Endothelial cell of umbilical vein (primary cell): ENCODE results near the gene SMARCC2. TPM values are rescaled to one million over a fixed set of nuclear protein-coding genes. Genes with fewer than 3 reads are reported as not detected.
A peak's percentile ranks its signal among the peaks of the same experiment; 100 is the strongest.

ENCODE experiments used
- BruUV-seq: library from RNA; stranded (reverse); fragments of 400-500 nt; replicated peaks from 2 replicates; lab custom pipeline; 2021; lab: Mats Ljungman, UMichigan
- CTCF ChIA-PET: fragments of 300-600, 350-600 bp; sonication (Branson Sonifier 250); formaldehyde crosslinking; loops from one replicate; lab custom pipeline; 2021; ENCODE audit warnings: antibody characterized with exemption, inconsistent platforms; lab: Charles Lee
- POLR2A ChIA-PET: fragments of 300-600, 350-600 bp; sonication (Branson Sonifier 250); formaldehyde crosslinking; loops from one replicate; lab custom pipeline; 2021; ENCODE audit warnings: antibody characterized with exemption, inconsistent platforms; lab: Charles Lee
- DNase-seq: peaks from one replicate; pipeline ENCODE4 v3.0.0-alpha.2; 2011; ENCODE audit warnings: low read depth, low spot score
- FAIRE-seq: peaks from 2 replicates; lab custom pipeline; 2011; peaks lifted over from hg19 to GRCh38; lab: Jason Lieb, UNC
- H2AFZ ChIP-seq: 2 replicates; pipeline ENCODE4 v1.6.0; 2012; ENCODE audit warnings: low read depth, low read length, control low read depth, inconsistent platforms
- H3K27ac ChIP-seq: 2 replicates; pipeline ENCODE4 v1.5.1; 2011; ENCODE audit warnings: low read depth, mild to moderate bottlenecking, control low read depth, low read length, moderate library complexity; ENCODE audit not compliant: insufficient read depth
- H3K27me3 ChIP-seq, 2 experiments: 2 replicates each; pipeline versions ENCODE4 v1.6.0 to v1.6.1; 2011; ENCODE audit warnings: low read length in 2 of 2, mixed read lengths in 1 of 2; ENCODE audit not compliant: control insufficient read depth in 2 of 2, insufficient read depth in 2 of 2
- H3K36me3 ChIP-seq, 2 experiments: 2 replicates in 1 of 2; 3 replicates in 1 of 2; pipeline ENCODE4 v1.5.1; 2011; ENCODE audit warnings: low read length in 2 of 2, mild to moderate bottlenecking in 1 of 2, moderate library complexity in 1 of 2; ENCODE audit not compliant: control insufficient read depth in 2 of 2, insufficient read depth in 2 of 2; ENCODE audit errors: extremely low read depth in 1 of 2
- H3K4me1 ChIP-seq: 3 replicates; pipeline ENCODE4 v1.5.1; 2011; ENCODE audit warnings: mild to moderate bottlenecking, low read length; ENCODE audit not compliant: control insufficient read depth, insufficient read depth; ENCODE audit errors: extremely low read depth
- H3K4me2 ChIP-seq: 2 replicates; pipeline ENCODE4 v1.6.1; 2011; ENCODE audit warnings: low read length, control low read depth, mixed read lengths; ENCODE audit not compliant: insufficient read depth
- H3K4me3 ChIP-seq, 3 experiments: fragments of 200-600 bp in 1 of 3; sonication (generic), shearing (Covaris generic) in 1 of 3; replicated peaks in 1 of 3; 2 replicates each; pipeline ENCODE4 v1.5.1; 2011 to 2016; ENCODE audit warnings: control low read depth in 3 of 3, low read length in 3 of 3, mild to moderate bottlenecking in 2 of 3, inconsistent platforms in 1 of 3, low read depth in 1 of 3, moderate library complexity in 1 of 3; ENCODE audit not compliant: insufficient read depth in 1 of 3
- H3K79me2 ChIP-seq: 2 replicates; pipeline ENCODE4 v1.6.0; 2012; ENCODE audit warnings: low read length, inconsistent platforms; ENCODE audit not compliant: control insufficient read depth, insufficient read depth
- H3K9ac ChIP-seq: replicated peaks from 2 replicates; pipeline ENCODE3; 2011; ENCODE audit warnings: low read length, control low read depth; ENCODE audit not compliant: insufficient read depth; ENCODE audit errors: extremely low read depth
- H3K9me1 ChIP-seq: replicated peaks from 3 replicates; pipeline ENCODE4 v1.6.0; 2011; ENCODE audit warnings: mild to moderate bottlenecking, low read length; ENCODE audit not compliant: control insufficient read depth, insufficient read depth; ENCODE audit errors: extremely low read depth
- H3K9me3 ChIP-seq: replicated peaks from 2 replicates; pipeline ENCODE4 v1.5.1; 2012; ENCODE audit warnings: low read length, inconsistent platforms; ENCODE audit not compliant: control insufficient read depth, insufficient read depth
- H4K20me1 ChIP-seq: replicated peaks from 2 replicates; pipeline ENCODE3; 2011; ENCODE audit warnings: mild to moderate bottlenecking, low read length; ENCODE audit not compliant: control insufficient read depth, insufficient read depth; ENCODE audit errors: extremely low read depth
- EZH2 ChIP-seq: IDR thresholded peaks from 2 replicates; pipeline ENCODE4 v1.6.1; 2012; ENCODE audit warnings: borderline replicate concordance, low read depth, mild to moderate bottlenecking, moderate library complexity, low read length, inconsistent platforms; ENCODE audit not compliant: severe bottlenecking
- FOS ChIP-seq: IDR thresholded peaks from 2 replicates; pipeline ENCODE4 v1.6.1; 2011; ENCODE audit warnings: mild to moderate bottlenecking, low read length, moderate library complexity, borderline replicate concordance; ENCODE audit not compliant: insufficient read depth
- MAX ChIP-seq: IDR thresholded peaks from 2 replicates; pipeline ENCODE4 v1.6.1; 2011; ENCODE audit not compliant: insufficient read depth, insufficient read length
- MYC ChIP-seq: IDR thresholded peaks from one replicate; pipeline ENCODE4 v1.6.1; 2011; ENCODE audit warnings: mild to moderate bottlenecking, low read depth, low read length
- POLR2A ChIP-seq: IDR thresholded peaks from 2 replicates; pipeline ENCODE4 v1.6.1; 2012; ENCODE audit warnings: low read depth, mild to moderate bottlenecking, control low read depth, low read length
- POLR2AphosphoS5 ChIP-seq: IDR thresholded peaks from 2 replicates; pipeline ENCODE4 v1.6.1; 2012; ENCODE audit warnings: low read depth, mild to moderate bottlenecking, control low read depth, low read length, moderate library complexity; ENCODE audit not compliant: insufficient read depth
- dilution Hi-C: fragments of 300-500 bp; cut with MboI; formaldehyde crosslinking; loops from one replicate; pipeline ENCODE4 v1.15.0; 2019; ENCODE audit warnings: low sequenced_read_pairs; ENCODE audit not compliant: extremely low pct_ligation_motif_present
- intact Hi-C: fragments of 100-400 bp; cut with micrococcal nuclease; formaldehyde crosslinking; loops from one replicate; pipeline ENCODE4 v1.10.0; 2022
- polyA plus RNA-seq, 4 experiments: library from polyadenylated mRNA; depleted of rRNA in 3 of 4; stranded (reverse) in 3 of 4; unstranded in 1 of 4; fragments of >200 nt; gene quantifications; 2 replicates each; pipeline versions ENCODE4 v1.2.1 to v1.2.3, GENCODE V29; 2011 to 2012; ENCODE audit warnings: missing spikeins in 1 of 4
- total RNA-seq: library from RNA; stranded (reverse); gene quantifications from 2 replicates; pipeline ENCODE4 v1.2.3, GENCODE V29; 2021
- TF ChIP-seq, protein P1 (sequence below), 2 donors: IDR thresholded peaks; 1 replicate in 1 of 2; 2 replicates in 1 of 2; pipeline ENCODE4 v1.5.1; 2011; ENCODE audit warnings: low read length in 2 of 2, mild to moderate bottlenecking in 2 of 2, moderate library complexity in 2 of 2, control low read depth in 1 of 2, inconsistent platforms in 1 of 2, low read depth in 1 of 2; ENCODE audit not compliant: insufficient read depth in 1 of 2; ENCODE audit errors: extremely low read depth in 1 of 2

Gene SMARCC2
- total and polyA plus RNA-seq, 2 donors (not counting 3 experiments of a cell fraction or from before 2014, with no cell fraction given) = 51.9 to 121 TPM

- intact Hi-C loops = loop anchor here (1.0 to 2.0 kb wide), 8 partner anchors 19 to 421 kb away; partner anchors contain the start of genes ANKRD52 and COQ10A
- Histone ChIP-seq H3K27ac (no peak overlapping the region), H3K9ac (no peak overlapping the region), H3K9me3 (no peaks in the 10 kb centered on the region), H3K4me3 (peak overlapping the region in 2 of 3 experiments; percentile 49), H3K36me3 (peaks cover 0 to 2% of the 10 kb centered on the region in 2 experiments), H4K20me1 (no peaks in the 10 kb centered on the region), H3K79me2 (peaks cover 15% of the 10 kb centered on the region), H3K4me1 (peaks cover 19% of the 10 kb centered on the region), H3K27me3 (no peaks in the 10 kb centered on the region), H3K9me1 (no peaks in the 10 kb centered on the region), H2AFZ (no peak overlapping the region), H3K4me2 (peak overlapping the region; percentile 69)
- BruUV-seq = no TSS peak
- FAIRE-seq = no peak
- CTCF ChIA-PET = no interaction called here
- DNase-seq = no peak
- POLR2A ChIA-PET = no interaction called here
- TF ChIP-seq MAX = no peak
- no peak for TF ChIP-seq EZH2
- TF ChIP-seq FOS = no peak
- dilution Hi-C loops = no loop called here
Observed at GRCh38 chr12:56224954-56225353, 35.7 kb upstream of the SMARCC2 start.

DNA sequence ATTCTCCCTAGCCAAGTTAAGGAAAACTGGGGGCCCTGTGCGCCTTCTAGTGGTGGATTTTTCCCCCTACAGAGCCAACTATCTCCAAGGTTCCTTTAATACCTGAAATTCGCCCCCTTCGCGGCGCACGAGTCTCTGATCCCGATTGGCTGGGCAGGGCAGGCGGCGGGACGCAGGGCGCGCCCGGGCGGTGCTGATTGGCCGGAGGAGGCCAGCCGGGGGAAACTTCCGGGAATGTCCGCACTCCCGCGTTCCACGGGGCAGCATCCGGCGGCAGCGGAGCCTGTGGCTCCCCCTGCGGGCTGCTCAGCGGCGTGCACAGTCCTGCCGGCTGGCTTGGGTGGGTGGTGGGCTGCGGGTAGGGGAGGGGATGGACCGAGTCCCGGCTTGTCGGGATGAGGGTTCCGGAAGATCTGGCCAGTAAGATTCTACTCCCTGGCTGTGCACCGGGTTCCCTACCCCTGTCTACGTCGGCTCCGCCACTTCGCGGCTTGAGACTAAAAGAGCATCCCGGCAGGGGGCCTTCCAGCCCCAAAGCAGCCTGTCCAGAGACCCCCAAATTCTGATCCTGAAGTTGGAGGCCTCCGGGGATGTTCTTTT, 34.9 kb upstream of the SMARCC2 start, which contains the start of gene NABP2:
TSS of gene NABP2 (plus strand) at position 241 of the 600 bp plus-strand sequence. CDS start 515 bp downstream, outside the sequence.
- peaks cover 19% of the 10 kb centered on the region for H3K4me1 ChIP-seq
- CTCF ChIA-PET = no interaction called here
- intact Hi-C loops = loop anchor here (1.0 to 2.0 kb wide), 8 partner anchors 18 to 422 kb away; partner anchors contain the start of genes ANKRD52 and COQ10A
- dilution Hi-C loops = no loop called here
- peak within 1 kb of the TSS; percentile 11 to 49 (median 49) for H3K4me3 ChIP-seq
- peak within 1 kb of the TSS; percentile 77 for H3K27ac ChIP-seq
- no peaks in the 10 kb centered on the region for H3K27me3 ChIP-seq
- H3K36me3 ChIP-seq = peaks cover 0 to 2% of the 10 kb centered on the region in 2 experiments
- H3K9ac ChIP-seq = peak within 1 kb of the TSS; percentile 64
- POLR2A ChIA-PET = no interaction called here
- no peaks in the 10 kb centered on the region for H3K9me1 ChIP-seq
- H4K20me1 ChIP-seq = no peaks in the 10 kb centered on the region
- FAIRE-seq = peak; percentile 98
- H3K9me3 ChIP-seq = no peaks in the 10 kb centered on the region
- H3K4me2 ChIP-seq = peak within 1 kb of the TSS; percentile 73
- H2AFZ ChIP-seq = peak within 1 kb of the TSS; percentile 88
- peak; percentile 99 for DNase-seq
- peaks cover 20% of the 10 kb centered on the region for H3K79me2 ChIP-seq
- TF ChIP-seq MYC (peak; percentile 19), POLR2AphosphoS5 (peak; percentile 50), EZH2 (no peak), POLR2A (peak; percentile 7), MAX (no peak)
- TF ChIP-seq, protein P1, sequence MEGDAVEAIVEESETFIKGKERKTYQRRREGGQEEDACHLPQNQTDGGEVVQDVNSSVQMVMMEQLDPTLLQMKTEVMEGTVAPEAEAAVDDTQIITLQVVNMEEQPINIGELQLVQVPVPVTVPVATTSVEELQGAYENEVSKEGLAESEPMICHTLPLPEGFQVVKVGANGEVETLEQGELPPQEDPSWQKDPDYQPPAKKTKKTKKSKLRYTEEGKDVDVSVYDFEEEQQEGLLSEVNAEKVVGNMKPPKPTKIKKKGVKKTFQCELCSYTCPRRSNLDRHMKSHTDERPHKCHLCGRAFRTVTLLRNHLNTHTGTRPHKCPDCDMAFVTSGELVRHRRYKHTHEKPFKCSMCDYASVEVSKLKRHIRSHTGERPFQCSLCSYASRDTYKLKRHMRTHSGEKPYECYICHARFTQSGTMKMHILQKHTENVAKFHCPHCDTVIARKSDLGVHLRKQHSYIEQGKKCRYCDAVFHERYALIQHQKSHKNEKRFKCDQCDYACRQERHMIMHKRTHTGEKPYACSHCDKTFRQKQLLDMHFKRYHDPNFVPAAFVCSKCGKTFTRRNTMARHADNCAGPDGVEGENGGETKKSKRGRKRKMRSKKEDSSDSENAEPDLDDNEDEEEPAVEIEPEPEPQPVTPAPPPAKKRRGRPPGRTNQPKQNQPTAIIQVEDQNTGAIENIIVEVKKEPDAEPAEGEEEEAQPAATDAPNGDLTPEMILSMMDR (IDR thresholded peaks at IDR 0.05; ENCODE audit: extremely low read depth in 1 of 2, insufficient read depth in 1 of 2, low read depth in 1 of 2, low read length in 2 of 2) = peak; percentile 82 to 96
- no TSS peak for BruUV-seq
